Fibroblast of skin of left biceps (primary cell): Measurements from ENCODE around the gene AKAP9.
A peak's percentile ranks its signal among the peaks of the same experiment; 100 is the strongest.
"Not testable (repeated sequence)": the region's sequence is repeated elsewhere in the genome, so short reads cannot be mapped to it uniquely, and the experiment has no call there.

ENCODE experiments used
- DNase-seq, 2 experiments: peaks; one replicate each; pipeline ENCODE4 v3.0.0-alpha.2; 2013; ENCODE audit warnings: low read depth in 2 of 2

Gene AKAP9

DNA sequence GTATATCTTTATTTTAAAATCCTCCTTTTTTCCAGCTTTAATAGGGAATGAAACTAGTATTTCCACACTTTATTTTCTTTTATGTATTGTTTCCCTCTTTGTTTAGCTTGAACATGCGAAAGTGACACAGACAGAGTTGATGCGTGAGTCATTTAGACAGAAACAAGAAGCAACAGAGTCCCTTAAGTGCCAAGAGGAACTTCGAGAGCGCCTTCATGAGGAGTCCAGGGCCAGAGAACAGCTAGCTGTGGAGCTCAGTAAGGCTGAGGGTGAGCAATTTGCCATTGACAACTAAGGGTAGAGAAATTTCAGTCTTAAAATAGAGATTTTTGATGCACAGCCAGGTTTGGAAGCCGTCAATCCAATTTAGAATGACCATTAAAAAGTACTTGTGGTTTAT, 120.5 kb downstream of the AKAP9 start:
- DNase-seq: no peak

- DNase-seq: no peak
Observed at GRCh38 chr7:92064438-92065029, 123.9 kb downstream of the AKAP9 start.

DNA sequence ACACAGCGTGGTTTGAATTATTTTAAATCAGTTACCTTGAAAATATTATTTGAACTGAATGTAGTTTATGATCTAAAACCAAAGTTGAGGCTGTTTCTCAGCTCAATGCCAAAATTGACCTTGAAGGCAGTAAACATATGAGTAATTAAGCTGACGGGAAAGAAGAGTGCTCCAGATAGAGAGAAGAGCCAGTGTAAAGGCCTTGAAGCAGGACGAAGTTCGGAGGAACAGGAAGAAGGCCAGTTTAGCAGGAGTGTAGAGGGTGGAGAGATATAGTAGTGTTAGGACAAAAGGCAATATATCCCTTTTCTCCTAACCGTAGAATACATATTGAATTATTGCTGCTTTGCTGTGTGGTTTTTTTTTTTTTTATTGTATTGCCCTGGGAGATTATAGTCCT, 130.4 kb downstream of the AKAP9 start:
- no peak for DNase-seq

- DNase-seq: no peak
Observed at GRCh38 chr7:92072121-92072520, 131.5 kb downstream of the AKAP9 start.

- DNase-seq: no peak
Observed at GRCh38 chr7:92072708-92073107, 132.0 kb downstream of the AKAP9 start.

GRCh38 chr7:92075455-92076158, 134.9 kb downstream of the AKAP9 start:
- no peak for DNase-seq

- no peak for DNase-seq
Observed at GRCh38 chr7:92076509-92076908, 135.8 kb downstream of the AKAP9 start.

GRCh38 chr7:92083922-92084321, 143.3 kb downstream of the AKAP9 start:
- DNase-seq: not testable (repeated sequence)

DNA sequence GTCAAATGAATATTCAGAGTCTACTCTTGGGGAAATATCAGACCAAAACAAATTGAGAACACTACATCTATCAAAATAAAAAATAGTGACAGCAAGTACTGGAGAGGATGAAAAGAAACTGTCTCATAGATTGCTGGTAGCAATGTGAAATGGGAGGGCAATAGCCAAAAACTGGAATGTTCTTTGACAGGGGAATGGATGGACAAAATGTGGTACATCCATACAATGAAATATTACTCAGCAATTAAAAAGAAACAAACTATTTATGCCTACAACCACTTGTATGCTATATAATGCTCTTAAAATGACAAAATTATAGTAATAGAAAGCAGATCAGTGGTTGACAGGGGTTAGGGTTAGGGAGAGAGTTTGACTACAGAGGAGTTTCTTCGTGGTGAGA, 147.6 kb downstream of the AKAP9 start:
- DNase-seq: no peak

GRCh38 chr7:92092210-92092609, 151.5 kb downstream of the AKAP9 start:
- DNase-seq: peak in 1 of 2 experiments; percentile 2

DNA sequence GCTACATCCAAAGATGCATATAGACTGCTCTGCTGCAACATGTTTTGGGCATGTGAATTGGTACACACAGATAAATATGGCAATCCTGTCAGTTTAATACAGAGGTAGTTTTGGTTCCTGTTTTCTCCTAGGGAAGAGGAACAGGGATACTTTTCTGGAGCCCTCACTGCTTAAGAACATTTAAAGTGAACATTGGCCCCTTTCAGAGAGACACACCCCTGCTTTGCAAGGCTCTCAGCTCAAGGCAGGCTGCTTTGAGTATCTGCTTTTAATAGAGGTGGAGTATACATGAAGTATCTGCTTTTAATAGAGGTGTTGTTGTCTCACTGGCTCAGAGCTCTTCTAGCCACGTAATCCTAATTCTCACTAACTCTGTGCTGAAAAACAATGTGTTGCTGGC, 154.7 kb downstream of the AKAP9 start:
- no peak for DNase-seq

DNA sequence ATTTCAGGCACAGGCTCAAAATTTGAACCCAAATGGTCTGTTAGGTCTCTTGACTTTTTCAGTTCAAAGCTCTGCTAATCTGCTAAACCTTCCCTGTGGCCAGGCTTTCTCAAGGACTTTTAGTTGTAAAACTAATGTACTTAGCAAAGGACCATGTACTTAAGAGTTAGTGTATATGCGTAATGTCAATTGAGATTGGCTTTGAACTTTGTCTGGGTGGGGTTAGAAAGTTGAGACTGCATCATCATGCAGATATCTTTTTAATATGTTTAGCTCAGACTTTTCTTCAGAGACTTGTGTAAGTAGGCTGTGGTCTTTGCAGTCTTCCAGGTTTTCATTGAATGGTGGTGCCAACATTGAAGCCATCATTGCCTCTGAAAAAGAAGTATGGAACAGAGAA, 159.9 kb downstream of the AKAP9 start:
- DNase-seq: no peak

- DNase-seq: not testable (repeated sequence)
Observed at GRCh38 chr7:92102862-92103261, 162.2 kb downstream of the AKAP9 start.

DNA sequence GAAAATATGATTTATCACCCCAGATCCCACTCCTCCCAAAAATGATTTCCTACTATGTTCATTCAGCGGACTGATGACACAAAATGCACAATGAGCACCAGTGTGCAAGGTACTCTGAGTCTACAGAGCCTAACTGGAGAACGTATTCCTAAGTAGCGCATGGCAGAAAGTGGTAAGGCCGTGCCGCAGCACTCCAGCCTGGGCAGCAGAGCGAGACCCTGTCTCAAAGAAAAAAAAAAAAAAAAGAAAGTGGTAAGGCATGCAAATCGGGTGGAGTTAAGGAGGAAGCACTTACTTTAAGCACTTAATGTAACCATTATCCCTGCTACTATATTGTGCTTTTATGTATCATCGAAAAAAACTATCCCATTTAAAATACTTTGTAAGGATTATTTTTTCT, 168.2 kb downstream of the AKAP9 start:
- no peak for DNase-seq

GRCh38 chr7:92110857-92111256, 170.2 kb downstream of the AKAP9 start:
- DNase-seq: no peak

- DNase-seq: no peak
Observed at GRCh38 chr7:92115821-92116220, 175.2 kb downstream of the AKAP9 start.

DNA sequence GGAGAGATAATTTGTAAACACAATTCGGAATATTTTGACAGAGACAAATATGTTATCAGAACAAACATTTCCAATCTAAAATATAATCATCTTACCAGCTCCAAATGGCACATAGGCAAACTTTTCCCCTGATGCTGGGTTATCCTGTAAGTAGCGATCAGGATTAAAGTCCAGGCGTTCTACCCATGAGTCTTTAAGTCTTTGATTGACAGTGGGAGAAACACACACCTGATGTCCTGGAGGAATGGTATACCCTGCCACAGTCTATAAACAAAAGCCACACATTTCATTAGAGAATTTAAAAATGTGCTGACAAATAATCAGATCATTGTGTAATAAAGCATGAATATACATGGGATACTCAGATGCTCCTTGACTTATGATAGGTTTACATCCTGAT, 176.3 kb downstream of the AKAP9 start:
- no peak for DNase-seq

- no peak for DNase-seq
Observed at GRCh38 chr7:92119213-92119759, 178.6 kb downstream of the AKAP9 start.

DNA sequence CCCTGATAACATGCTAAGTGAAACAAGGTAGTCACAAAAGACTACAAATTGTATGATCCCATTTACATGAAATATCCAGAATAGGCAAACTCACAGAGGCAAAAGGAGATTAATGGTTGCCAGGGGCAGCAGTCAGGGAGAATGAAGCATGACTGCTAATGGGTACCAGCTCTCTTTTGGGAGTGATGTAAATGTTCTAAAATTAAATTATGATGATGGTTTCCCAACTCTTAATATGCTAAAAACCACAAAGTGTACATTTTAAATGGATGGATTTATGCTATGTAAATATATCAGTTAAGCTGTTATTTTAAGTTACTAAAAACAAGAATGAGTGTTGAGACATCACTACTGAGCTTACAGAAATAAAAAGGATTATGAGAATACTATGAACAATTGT, 181.0 kb downstream of the AKAP9 start:
- no peak for DNase-seq

GRCh38 chr7:92131093-92131492, 190.4 kb downstream of the AKAP9 start:
- DNase-seq: no peak

DNA sequence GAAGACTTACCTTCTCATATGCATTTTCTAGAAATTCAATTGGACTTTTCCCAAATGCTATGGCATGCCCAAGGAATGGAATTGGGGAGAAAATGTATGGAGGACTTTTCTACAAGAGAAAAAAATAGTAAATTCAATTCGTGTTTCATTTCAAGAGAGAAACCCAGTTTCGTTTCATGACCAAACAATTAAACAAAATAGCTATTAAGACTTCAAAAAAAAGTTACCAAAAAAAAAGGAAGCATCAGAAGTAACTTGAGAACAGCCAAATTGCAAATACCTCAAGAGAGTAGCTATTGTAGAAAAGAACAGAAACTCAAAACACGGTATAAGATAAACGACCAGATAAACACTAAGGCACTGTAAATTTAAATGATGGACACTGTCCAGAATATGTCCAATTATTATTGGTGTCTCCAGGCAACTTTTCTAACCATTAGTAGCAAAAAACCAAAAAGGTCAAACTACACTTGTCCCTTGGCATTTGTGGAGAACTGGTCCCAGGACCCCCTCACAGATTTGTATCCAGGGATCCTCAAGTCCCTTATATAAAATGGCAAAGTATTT, 191.2 kb downstream of the AKAP9 start:
- DNase-seq: no peak

GRCh38 chr7:92133133-92133736, 192.6 kb downstream of the AKAP9 start:
- DNase-seq: no peak
